Aorta (tissue), 5 donors: ENCODE data around the gene STARD10. TPM values are rescaled to one million over a fixed set of nuclear protein-coding genes. Genes with fewer than 3 reads are reported as not detected.

Experiments used
- ATAC-seq: fragments of 200-7000 bp; cut with Tn5 transposase; one replicate; pipeline ENCODE4 v1.9.1; 2022; ENCODE audit warnings: moderate library complexity; ENCODE audit not compliant: low FRiP score
- DNase-seq, 2 donors: peaks; one replicate each; pipeline ENCODE4 v3.0.0-alpha.2; 2020
- H3K27ac ChIP-seq, 2 donors: one replicate each; pipeline ENCODE4 v1.5.1; 2013; ENCODE audit warnings: low read length in 2 of 2, mild to moderate bottlenecking in 2 of 2, moderate library complexity in 2 of 2, control low read depth in 1 of 2, inconsistent platforms in 1 of 2, low read depth in 1 of 2
- H3K27me3 ChIP-seq, 2 donors: one replicate each; pipeline ENCODE4 v1.6.1; 2013; ENCODE audit warnings: control low read depth in 1 of 2, low read length in 1 of 2, mild to moderate bottlenecking in 1 of 2, moderate library complexity in 1 of 2; ENCODE audit not compliant: insufficient read depth in 2 of 2, control insufficient read depth in 1 of 2
- H3K36me3 ChIP-seq, 2 donors: one replicate each; pipeline ENCODE4 v1.6.1; 2013; ENCODE audit warnings: control low read depth in 1 of 2, low read length in 1 of 2, mild to moderate bottlenecking in 1 of 2; ENCODE audit not compliant: insufficient read depth in 2 of 2, control insufficient read depth in 1 of 2
- H3K4me1 ChIP-seq, 2 donors: one replicate each; pipeline ENCODE4 v1.6.1; 2013; ENCODE audit warnings: low read length in 2 of 2, control low read depth in 1 of 2, mild to moderate bottlenecking in 1 of 2, moderate library complexity in 1 of 2; ENCODE audit not compliant: insufficient read depth in 2 of 2, control insufficient read depth in 1 of 2
- H3K4me3 ChIP-seq, 2 donors: one replicate each; pipeline ENCODE4 v1.5.1; 2013; ENCODE audit warnings: low read length in 2 of 2, control low read depth in 1 of 2, mild to moderate bottlenecking in 1 of 2
- H3K9me3 ChIP-seq: one replicate; pipeline ENCODE4 v1.6.1; 2013; ENCODE audit warnings: mild to moderate bottlenecking, low read length; ENCODE audit not compliant: control insufficient read depth
- WGBS, 2 donors: extraction: QIAGEN DNeasy Blood & Tissue Kit; methylation state at CpG; one replicate each; pipeline ENCODE4 v1.1.7; 2013; 5-methylcytosine and 5-hydroxymethylcytosine counted together
- intact Hi-C, 2 donors: fragments of 100-400 bp; cut with DNase I; formaldehyde crosslinking; loops; one replicate each; pipeline versions ENCODE4 v1.14.2 to v1.15.0; 2022
- polyA plus RNA-seq, 2 donors: library from polyadenylated mRNA; stranded (reverse); fragments of 200-250 nt; gene quantifications; one replicate each; pipeline ENCODE4 v1.2.3, GENCODE V29; 2013
- total RNA-seq, 2 donors: library from RNA; stranded (reverse); fragmentation: NEBNext Ultra II Directional; extraction: Animal tissue kit (Norgen Biotek cat#: 25700); gene quantifications; one replicate each; pipeline ENCODE4 v1.2.1, GENCODE V29; 2021
- donor health status: healthy with polysubstance abuse.
- donor health status: Bipolar disorder and iron deficiency.
- donor health status: DM: no; HTN: no; CAD: no.
- donor health status: DM: no; HTN: no; CAD: no.
- donor health status: DM: yes; HTN: yes; CAD: no.

Gene STARD10
- total and polyA plus RNA-seq, 4 donors, result 17.7 to 129 (median 40.1) TPM

GRCh38 chr11:72823105-72823804, 29.4 kb upstream of the STARD10 start:
- Histone ChIP-seq H3K27ac (peak overlapping the region in 1 of 2 donors; percentile 9), H3K9me3 (no peaks in the 10 kb centered on the region), H3K4me1 (no peaks in the 10 kb centered on the region), H3K4me3 (no peak overlapping the region), H3K27me3 (no peaks in the 10 kb centered on the region), H3K36me3 (no peaks in the 10 kb centered on the region)
- WGBS, 2 donors, result 86 to 88% methylated on average over 9 of the region's 9 CpGs
- no peak for ATAC-seq
- intact Hi-C loops, result loop anchor here in 1 of 2 donors (10.0 kb wide), 1 partner anchor 422 kb away; no protein-coding TSS in a partner anchor
- DNase-seq, result no peak

DNA sequence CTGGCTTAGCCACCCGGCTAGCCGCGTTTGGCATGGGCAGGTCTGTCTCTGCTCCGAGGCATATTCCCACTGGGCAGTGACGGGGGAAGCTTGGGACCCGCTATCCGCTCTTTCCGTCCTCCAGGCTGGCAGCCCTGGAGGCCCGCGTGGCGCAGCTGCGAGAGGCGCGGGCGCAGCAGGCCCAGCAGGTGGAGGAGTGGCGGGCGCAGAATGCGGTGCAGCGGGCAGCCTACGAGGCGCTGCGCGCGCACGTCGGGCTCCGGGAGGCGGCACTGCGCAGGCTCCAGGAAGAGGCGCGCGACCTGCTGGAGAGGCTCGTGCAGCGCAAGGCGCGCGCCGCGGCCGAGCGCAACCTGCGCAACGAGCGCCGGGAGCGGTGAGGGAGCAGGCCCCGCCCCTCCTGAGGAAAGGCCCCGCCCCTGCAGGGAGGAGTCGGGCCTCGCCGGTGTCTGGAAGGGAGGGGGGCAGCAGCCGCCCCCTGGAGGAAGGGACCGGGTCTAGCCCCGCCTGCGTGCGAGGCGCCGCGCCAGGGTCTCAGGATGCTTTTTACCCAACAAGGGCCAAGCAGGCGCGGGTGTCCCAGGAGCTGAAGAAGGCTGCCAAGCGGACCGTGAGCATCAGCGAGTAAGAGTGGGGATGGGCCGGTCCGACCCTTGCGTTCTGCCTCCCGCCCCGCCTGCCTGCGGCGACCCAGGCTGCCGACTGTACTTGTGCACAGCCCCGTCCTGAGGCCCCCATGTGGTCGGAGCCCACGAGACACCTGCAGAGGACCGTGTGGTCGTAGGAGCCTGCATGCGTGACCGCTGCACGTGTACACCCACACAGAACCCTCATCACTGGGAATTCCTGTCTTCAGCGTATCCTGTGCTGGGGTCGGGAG, 28.3 kb upstream of the STARD10 start:
- 3 to 7% methylated on average over 77 to 82 of the region's 82 CpGs for WGBS, 2 donors
- Histone ChIP-seq H3K4me3 (peak overlapping the region; percentile 2 to 51), H3K4me1 (no peaks in the 10 kb centered on the region), H3K36me3 (no peaks in the 10 kb centered on the region), H3K27me3 (no peaks in the 10 kb centered on the region), H3K27ac (peak overlapping the region in 1 of 2 donors; percentile 43), H3K9me3 (no peaks in the 10 kb centered on the region)
- intact Hi-C loops, result loop anchor here in 1 of 2 donors (10.0 kb wide), 1 partner anchor 423 kb away; no protein-coding TSS in a partner anchor
- ATAC-seq (peak; percentile 92), DNase-seq (peak; percentile 89 to 96)

DNA sequence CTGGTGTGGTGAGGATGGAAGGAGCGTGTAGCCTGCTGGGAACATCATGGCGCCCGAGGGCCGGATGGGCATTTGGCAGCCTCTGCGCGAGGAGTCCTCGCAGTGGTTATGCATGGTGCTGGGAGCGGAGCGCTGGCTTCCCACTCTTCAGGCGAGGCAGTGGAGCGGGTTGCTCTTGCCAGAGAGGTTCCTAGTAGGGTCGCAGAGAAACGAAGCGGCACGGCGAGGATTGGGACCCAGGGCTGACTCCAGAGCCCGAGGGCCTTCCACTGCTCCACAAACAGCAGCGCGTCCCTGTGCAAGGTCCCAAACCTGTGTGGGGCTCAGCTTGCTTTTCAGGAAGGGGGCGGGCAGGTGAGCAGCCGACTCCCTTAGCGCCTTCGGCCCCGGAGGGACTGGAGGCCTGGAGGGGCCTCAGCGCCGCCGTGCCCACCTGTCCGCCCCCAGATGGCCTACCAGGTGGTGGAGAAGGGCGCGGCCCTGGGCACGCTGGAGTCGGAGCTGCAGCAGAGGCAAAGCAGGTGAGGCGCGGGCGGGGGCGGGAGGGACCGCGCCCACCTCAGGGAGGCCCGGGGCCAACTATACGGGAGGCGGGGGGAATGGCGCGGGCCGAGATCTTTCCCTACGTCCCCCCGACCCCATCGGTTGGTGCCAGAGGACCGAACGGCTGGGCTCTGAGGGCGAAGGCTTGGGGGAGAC, 27.5 kb upstream of the STARD10 start:
- H3K4me1 ChIP-seq, result no peaks in the 10 kb centered on the region
- 33 to 37% methylated on average over 41 to 50 of the region's 50 CpGs for WGBS, 2 donors
- no peak for DNase-seq
- H3K36me3 ChIP-seq, result no peaks in the 10 kb centered on the region
- no peak for ATAC-seq
- H3K4me3 ChIP-seq, result peak overlapping the region; percentile 2 to 51
- H3K27ac ChIP-seq, result peak overlapping the region in 1 of 2 donors; percentile 43
- no peaks in the 10 kb centered on the region for H3K27me3 ChIP-seq
- intact Hi-C loops, result loop anchor here in 1 of 2 donors (10.0 kb wide), 1 partner anchor 423 kb away; no protein-coding TSS in a partner anchor
- H3K9me3 ChIP-seq, result no peaks in the 10 kb centered on the region

- Histone ChIP-seq H3K9me3 (no peaks in the 10 kb centered on the region), H3K4me3 (no peak overlapping the region), H3K27me3 (no peaks in the 10 kb centered on the region), H3K36me3 (no peaks in the 10 kb centered on the region), H3K4me1 (no peaks in the 10 kb centered on the region), H3K27ac (no peak overlapping the region)
- DNase-seq (no peak), ATAC-seq (no peak)
- WGBS, 2 donors, result 95 to 98% methylated on average over 15 of the region's 15 CpGs
- intact Hi-C loops, result loop anchor here in 1 of 2 donors (10.0 kb wide), 1 partner anchor 424 kb away; no protein-coding TSS in a partner anchor
These were observed 26.7 kb upstream of the STARD10 start for GRCh38 chr11:72820439-72821139.

- Histone ChIP-seq H3K27me3 (no peaks in the 10 kb centered on the region), H3K27ac (no peak overlapping the region), H3K9me3 (no peaks in the 10 kb centered on the region), H3K4me1 (no peaks in the 10 kb centered on the region), H3K36me3 (no peaks in the 10 kb centered on the region), H3K4me3 (no peak overlapping the region)
- 84 to 86% methylated on average over 4 of the region's 4 CpGs for WGBS, 2 donors
- no peak for ATAC-seq
- intact Hi-C loops, result loop anchor here in 1 of 2 donors (5.0 kb wide), 1 partner anchor 37 kb away; no protein-coding TSS in a partner anchor
- DNase-seq, result no peak
These were observed 25.1 kb upstream of the STARD10 start for GRCh38 chr11:72818971-72819370.

DNA sequence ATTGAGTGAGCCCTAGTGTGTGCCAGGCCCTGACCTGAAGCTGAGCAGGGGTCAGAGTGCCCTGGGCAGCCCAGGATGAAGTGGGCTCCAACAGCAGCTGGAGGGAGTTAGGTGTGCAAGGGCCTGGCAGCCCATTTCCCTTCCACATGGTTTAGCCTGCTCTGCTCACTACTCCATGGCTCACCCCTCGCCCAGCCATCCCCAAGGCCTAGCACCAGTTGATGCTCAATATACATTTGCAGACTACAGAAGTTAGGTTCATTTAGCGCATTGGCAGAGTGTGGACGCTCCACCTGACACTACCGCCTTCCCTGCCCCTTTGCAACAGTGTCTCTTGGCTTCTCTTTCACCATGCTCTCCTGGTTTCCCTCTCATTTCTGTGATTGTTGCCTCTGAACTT, 24.1 kb upstream of the STARD10 start:
- intact Hi-C loops, result loop anchor here in 1 of 2 donors (5.0 kb wide), 1 partner anchor 36 kb away; no protein-coding TSS in a partner anchor
- H3K4me1 ChIP-seq, result no peaks in the 10 kb centered on the region

DNA sequence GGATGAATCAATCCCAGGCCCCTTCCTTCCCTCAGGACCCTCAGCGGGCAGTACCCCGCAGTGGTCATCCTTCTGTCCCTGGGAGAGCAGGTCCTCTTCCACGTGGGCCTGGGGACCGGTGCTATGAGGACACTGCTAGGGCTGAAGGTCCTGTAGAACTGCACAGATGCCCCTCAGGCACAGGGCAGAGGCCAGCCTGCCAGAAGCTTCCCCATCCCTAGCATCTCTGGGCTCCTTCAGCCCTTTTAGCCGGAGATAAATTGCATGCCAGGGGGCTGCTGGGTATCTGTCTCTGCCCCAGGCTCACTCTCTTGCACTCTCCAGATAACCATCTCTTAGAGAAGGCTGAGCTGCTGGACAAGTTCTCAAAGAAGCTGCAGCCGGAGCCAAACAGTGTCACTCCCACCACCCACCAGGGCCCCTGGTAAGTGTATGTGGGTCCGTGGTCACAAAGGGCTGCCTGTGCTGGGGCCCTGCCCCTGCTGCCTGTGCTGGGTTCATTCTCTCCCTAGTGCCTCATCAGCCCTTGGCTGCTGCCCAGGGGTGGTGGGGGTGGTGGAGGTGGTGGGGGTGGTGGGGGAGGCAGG, 22.6 kb upstream of the STARD10 start:
- H3K27ac ChIP-seq, result no peak overlapping the region
- H3K36me3 ChIP-seq, result no peaks in the 10 kb centered on the region
- peaks cover 0 to 2% of the 10 kb centered on the region in 2 donors for H3K27me3 ChIP-seq
- H3K9me3 ChIP-seq, result no peaks in the 10 kb centered on the region
- intact Hi-C loops, result loop anchor here in 1 of 2 donors (5.0 kb wide), 1 partner anchor 34 kb away; no protein-coding TSS in a partner anchor
- no peak overlapping the region for H3K4me3 ChIP-seq
- no peaks in the 10 kb centered on the region for H3K4me1 ChIP-seq
- DNase-seq (no peak), ATAC-seq (no peak)
- WGBS, 2 donors, result 83 to 87% methylated on average over 7 of the region's 7 CpGs

More for the DNA sequence above, 24.1 kb upstream of the STARD10 start:
- DNase-seq (no peak), ATAC-seq (no peak)
- 95 to 100% methylated on average over 3 to 4 of the region's 4 CpGs for WGBS, 2 donors
- Histone ChIP-seq H3K9me3 (no peaks in the 10 kb centered on the region), H3K27ac (no peak overlapping the region), H3K27me3 (peaks cover 0 to 2% of the 10 kb centered on the region in 2 donors), H3K36me3 (no peaks in the 10 kb centered on the region), H3K4me3 (no peak overlapping the region)
